PC-9 (cell line): ENCODE results near the gene MAP10. TPM values are rescaled to one million over a fixed set of nuclear protein-coding genes. Genes with fewer than 3 reads are reported as not detected.

Source experiments
- BruUV-seq: library from RNA; stranded (reverse); fragments of 400-500 nt; replicated peaks from 2 replicates; lab custom pipeline; 2021; lab: Mats Ljungman, UMichigan
- CTCF ChIA-PET: fragments of 300-600 bp; sonication (Branson Sonifier 250); formaldehyde crosslinking; loops from one replicate; lab custom pipeline; 2022; ENCODE audit warnings: antibody characterized with exemption; lab: Charles Lee
- POLR2A ChIA-PET: fragments of 300-600 bp; sonication (Branson Sonifier 250); formaldehyde crosslinking; loops from one replicate; lab custom pipeline; 2022; ENCODE audit warnings: antibody characterized with exemption; ENCODE audit not compliant: unreplicated experiment; lab: Charles Lee
- DNase-seq, 2 experiments: peaks; one replicate each; pipeline versions ENCODE4 v3.0.0 to v3.0.0-alpha.2; 2015 to 2022; ENCODE audit warnings: mixed read lengths in 1 of 2
- H2AFZ ChIP-seq: fragments of 200-600 bp; sonication (generic); 2 replicates; pipeline ENCODE4 v1.8.1; 2017; ENCODE audit warnings: antibody characterized with exemption
- H3F3A ChIP-seq: fragments of 200-600 bp; sonication (generic); 2 replicates; pipeline ENCODE4 v1.8.1; 2017; ENCODE audit warnings: antibody characterized with exemption, mild to moderate bottlenecking, low read depth; ENCODE audit not compliant: insufficient read depth
- H3K27ac ChIP-seq: fragments of 200-600 bp; sonication (generic); 2 replicates; pipeline ENCODE4 v1.6.1; 2016; ENCODE audit warnings: mixed run types
- H3K27me3 ChIP-seq: fragments of 200-600 bp; sonication (generic); 2 replicates; pipeline ENCODE4 v1.6.1; 2016; ENCODE audit warnings: low read depth, mixed run types; ENCODE audit not compliant: insufficient read depth
- H3K36me3 ChIP-seq: fragments of 200-600 bp; sonication (generic); 2 replicates; pipeline ENCODE4 v1.6.1; 2016; ENCODE audit warnings: low read depth, mixed run types
- H3K4me1 ChIP-seq: fragments of 200-600 bp; sonication (generic); replicated peaks from 2 replicates; pipeline ENCODE4 v1.6.1; 2016; ENCODE audit warnings: mixed run types; ENCODE audit not compliant: insufficient read depth
- H3K4me2 ChIP-seq: fragments of 200-600 bp; sonication (generic); 2 replicates; pipeline ENCODE4 v1.6.1; 2017; ENCODE audit warnings: mixed run types
- H3K4me3 ChIP-seq: fragments of 200-600 bp; sonication (generic); 2 replicates; pipeline ENCODE4 v1.6.1; 2016; ENCODE audit warnings: mixed run types
- H3K79me2 ChIP-seq: fragments of 200-600 bp; sonication (generic); 2 replicates; pipeline ENCODE4 v1.6.1; 2017; ENCODE audit warnings: low read depth, mixed run types
- H3K9me2 ChIP-seq: fragments of 200-600 bp; sonication (generic); 2 replicates; pipeline ENCODE4 v1.8.1; 2017; ENCODE audit warnings: mild to moderate bottlenecking; ENCODE audit not compliant: insufficient read depth
- H3K9me3 ChIP-seq: fragments of 200-600 bp; sonication (generic); 2 replicates; pipeline ENCODE4 v1.8.1; 2016; ENCODE audit warnings: low read depth; ENCODE audit not compliant: insufficient read depth
- H4K20me1 ChIP-seq: fragments of 200-600 bp; sonication (generic); 2 replicates; pipeline ENCODE4 v1.8.1; 2017; ENCODE audit not compliant: insufficient read depth
- CTCF ChIP-seq: fragments of 200-600 bp; sonication (generic); conservative IDR thresholded peaks from 2 replicates; pipeline ENCODE4 v1.6.1; 2017; ENCODE audit warnings: mixed run types, antibody characterized with exemption, mild to moderate bottlenecking, moderate library complexity
- EZH2 ChIP-seq: fragments of 200-600 bp; sonication (generic); IDR thresholded peaks from 2 replicates; pipeline ENCODE4 v1.8.0; 2017; ENCODE audit warnings: antibody characterized with exemption, low read depth
- intact Hi-C: fragments of 100-400 bp; cut with micrococcal nuclease; formaldehyde crosslinking; loops from one replicate; pipeline ENCODE4 v1.10.0; 2022; ENCODE audit not compliant: unreplicated experiment
- total RNA-seq: library from RNA; stranded (reverse); gene quantifications from 2 replicates; pipeline ENCODE4 v1.2.3, GENCODE V29; 2021

Gene MAP10
- total RNA-seq, 1 experiment from 2014 or later: 0.13 TPM

DNA sequence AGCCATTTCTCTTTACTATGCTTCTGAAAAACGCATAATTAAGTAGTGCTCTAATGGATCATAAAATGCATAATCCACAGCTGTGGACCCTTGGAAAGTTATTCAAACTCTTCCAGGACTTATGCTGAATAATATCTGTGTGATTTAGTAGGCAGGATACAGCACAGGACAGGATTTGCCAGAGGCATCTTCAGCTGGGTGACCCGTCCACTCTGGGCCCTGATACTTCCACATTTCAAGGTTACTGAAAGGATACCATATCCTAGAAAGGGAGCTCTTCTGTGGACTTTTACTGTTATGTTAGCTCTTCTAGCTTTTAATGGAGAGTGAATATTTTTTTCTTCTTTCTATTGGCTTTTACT, 49.6 kb downstream of the MAP10 start:
- ChIA-PET CTCF (no interaction called here), POLR2A (no interaction called here)
- no TSS peak for BruUV-seq
- H3F3A ChIP-seq: no peaks in the 10 kb centered on the region
- DNase-seq: no peak
- H3K9me3 ChIP-seq: no peaks in the 10 kb centered on the region
- H4K20me1 ChIP-seq: no peaks in the 10 kb centered on the region
- intact Hi-C loops: no loop called here
- no peaks in the 10 kb centered on the region; the same call in 1 of the 2 replicates for H3K27me3 ChIP-seq
- H3K9me2 ChIP-seq: no peaks in the 10 kb centered on the region
- H2AFZ ChIP-seq: no peak overlapping the region
- no peak overlapping the region for H3K4me3 ChIP-seq
- no peak overlapping the region for H3K27ac ChIP-seq
- no peaks in the 10 kb centered on the region for H3K79me2 ChIP-seq
- TF ChIP-seq EZH2: no peak
- TF ChIP-seq CTCF: no peak
- H3K4me1 ChIP-seq: no peaks in the 10 kb centered on the region
- H3K36me3 ChIP-seq: no peaks in the 10 kb centered on the region
- H3K4me2 ChIP-seq: no peak overlapping the region

DNA sequence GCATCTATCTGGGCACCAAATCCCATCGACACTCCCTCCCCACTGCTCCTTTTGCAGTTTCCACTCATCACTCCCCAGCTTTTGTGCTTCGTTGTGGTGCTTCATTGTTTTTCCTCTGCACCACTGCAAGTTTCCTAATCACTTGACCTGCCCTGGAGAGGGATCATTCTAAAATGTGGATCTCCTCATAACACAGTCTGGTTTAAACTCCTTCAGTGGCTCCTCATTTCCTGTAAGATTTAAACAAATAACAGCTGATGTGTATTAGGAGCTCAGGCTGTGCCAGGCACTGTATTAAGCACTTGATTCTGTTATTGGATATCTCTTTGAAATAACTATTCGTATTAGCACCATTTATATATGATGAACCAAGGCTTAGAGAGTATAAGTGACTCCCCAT, 51.3 kb downstream of the MAP10 start:
- intact Hi-C loops: no loop called here
- CTCF ChIA-PET: no interaction called here

More for the DNA sequence above, 51.3 kb downstream of the MAP10 start:
- DNase-seq: no peak
- POLR2A ChIA-PET: no interaction called here
- no peaks in the 10 kb centered on the region for H3K9me3 ChIP-seq
- H3K9me2 ChIP-seq: no peaks in the 10 kb centered on the region
- H3K27me3 ChIP-seq: no peaks in the 10 kb centered on the region; the same call in 1 of the 2 replicates
- H2AFZ ChIP-seq: no peak overlapping the region
- no peaks in the 10 kb centered on the region for H4K20me1 ChIP-seq
- no peaks in the 10 kb centered on the region for H3K4me1 ChIP-seq
- no peak overlapping the region for H3K27ac ChIP-seq
- H3K4me2 ChIP-seq: no peak overlapping the region
- no peak overlapping the region for H3K4me3 ChIP-seq
- no TSS peak for BruUV-seq
- H3F3A ChIP-seq: no peaks in the 10 kb centered on the region
- no peaks in the 10 kb centered on the region for H3K79me2 ChIP-seq
- no peaks in the 10 kb centered on the region for H3K36me3 ChIP-seq
- TF ChIP-seq CTCF (no peak), EZH2 (no peak)

Other genes starting within 250 kb of the MAP10 start
- not detected in 2 replicates for gene SIPA1L2, start 175.3 kb upstream of the MAP10 start, total RNA-seq
- gene NTPCR, start 145.2 kb downstream of the MAP10 start, total RNA-seq: 45.3 and 55.6 TPM in 2 replicates